ENCODE measurements around the gene AGAP1.

Gene AGAP1

DNA sequence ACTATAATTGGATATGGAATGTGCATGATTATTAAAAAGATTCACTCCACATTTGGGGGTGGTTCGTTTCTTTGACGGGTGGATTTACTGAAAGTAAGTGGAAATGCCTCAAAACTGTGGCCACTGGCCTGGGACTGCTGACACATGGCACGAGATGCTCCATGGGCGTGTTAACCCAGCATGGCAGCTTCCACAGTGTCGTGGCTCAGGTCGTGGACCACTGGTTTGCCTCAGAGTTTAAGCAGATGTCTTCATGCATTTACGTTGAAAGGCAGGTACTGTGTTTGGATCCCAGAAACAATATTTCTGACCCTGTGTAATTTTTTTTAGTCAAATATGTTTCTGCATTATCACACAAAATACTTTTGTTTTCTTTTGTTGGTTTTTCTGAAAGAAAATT is 432.4 kb downstream of the AGAP1 start:
- Histone ChIP-seq H3K27me3 (replicated peaks) (no peaks in the 10 kb centered on the region), H3K4me3 (ENCODE audit: low read depth, low read length) (no peak overlapping the region), H3K36me3 (replicated peaks) (no peaks in the 10 kb centered on the region), H3K27ac (no peak overlapping the region)
- no peak for DNase-seq
- in situ Hi-C loops (cut with HindIII; ENCODE audit: low pct_ligation_motif_present, low sequenced_read_pairs) = no loop called here
- TF ChIP-seq CTCF (IDR thresholded peaks at IDR 0.05; ENCODE audit: low read depth, low read length, missing control alignments) = no peak

DNA sequence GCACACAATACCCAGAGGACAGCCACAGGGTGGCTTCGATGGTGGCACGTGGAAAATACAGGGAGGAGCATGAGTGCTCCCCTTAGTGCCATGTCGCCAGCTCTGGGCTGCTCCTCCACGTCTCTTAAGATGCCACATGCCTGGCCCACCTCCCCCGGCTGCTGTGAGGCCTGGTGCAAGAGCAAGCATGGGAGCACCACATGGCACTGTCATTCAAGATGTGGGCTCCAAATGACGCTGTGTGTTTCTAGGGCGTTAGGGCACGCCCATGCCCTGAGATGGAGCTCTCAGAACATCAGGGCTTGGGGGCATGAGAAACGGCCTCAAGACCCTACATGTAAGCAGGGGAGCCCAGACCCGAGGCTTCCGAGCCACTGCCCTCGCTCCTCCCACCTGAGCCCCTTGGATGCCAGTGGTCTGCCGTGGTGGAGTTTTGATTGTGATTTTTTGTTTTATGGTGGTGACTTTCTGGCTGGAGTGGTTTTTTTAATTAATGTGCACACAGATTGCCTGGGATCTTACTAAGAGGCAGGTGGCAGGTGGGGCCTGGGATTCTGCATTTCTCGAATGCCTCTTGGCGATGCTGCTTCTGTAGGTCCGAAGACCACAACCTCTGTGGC is 435.0 kb downstream of the AGAP1 start:
- no peak overlapping the region for H3K4me3 ChIP-seq (ENCODE audit: low read depth, low read length)
- H3K27me3 ChIP-seq (replicated peaks) = no peaks in the 10 kb centered on the region
- no peaks in the 10 kb centered on the region for H3K36me3 ChIP-seq (replicated peaks)
- DNase-seq = no peak
- TF ChIP-seq CTCF (IDR thresholded peaks at IDR 0.05; ENCODE audit: low read depth, low read length, missing control alignments) = no peak
- H3K27ac ChIP-seq = no peak overlapping the region
- in situ Hi-C loops (cut with HindIII; ENCODE audit: low pct_ligation_motif_present, low sequenced_read_pairs) = no loop called here

DNA sequence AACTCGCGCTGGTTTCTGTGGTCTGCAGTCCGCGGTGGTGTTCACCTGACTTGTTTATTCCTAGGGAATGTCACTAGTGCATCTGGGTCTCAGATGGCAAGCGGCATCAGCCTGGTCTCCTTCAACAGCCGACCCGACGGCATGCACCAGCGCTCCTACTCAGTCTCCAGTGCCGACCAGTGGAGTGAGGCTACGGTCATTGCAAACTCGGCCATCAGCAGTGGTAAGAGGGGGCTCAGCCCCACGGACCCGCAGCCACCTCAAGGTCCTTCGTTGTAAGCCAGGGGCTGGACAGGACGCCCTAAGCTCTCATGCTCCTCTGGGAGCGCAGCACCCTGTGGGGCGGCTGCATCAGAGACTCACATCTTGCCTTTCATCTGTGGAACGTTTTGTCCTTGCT is 436.9 kb downstream of the AGAP1 start:
- Histone ChIP-seq H3K27me3 (replicated peaks) (no peaks in the 10 kb centered on the region), H3K36me3 (replicated peaks) (no peaks in the 10 kb centered on the region), H3K4me3 (ENCODE audit: low read depth, low read length) (no peak overlapping the region), H3K27ac (no peak overlapping the region)
- DNase-seq = no peak
- TF ChIP-seq CTCF (IDR thresholded peaks at IDR 0.05; ENCODE audit: low read depth, low read length, missing control alignments) = no peak
- in situ Hi-C loops (cut with HindIII; ENCODE audit: low pct_ligation_motif_present, low sequenced_read_pairs) = no loop called here

DNA sequence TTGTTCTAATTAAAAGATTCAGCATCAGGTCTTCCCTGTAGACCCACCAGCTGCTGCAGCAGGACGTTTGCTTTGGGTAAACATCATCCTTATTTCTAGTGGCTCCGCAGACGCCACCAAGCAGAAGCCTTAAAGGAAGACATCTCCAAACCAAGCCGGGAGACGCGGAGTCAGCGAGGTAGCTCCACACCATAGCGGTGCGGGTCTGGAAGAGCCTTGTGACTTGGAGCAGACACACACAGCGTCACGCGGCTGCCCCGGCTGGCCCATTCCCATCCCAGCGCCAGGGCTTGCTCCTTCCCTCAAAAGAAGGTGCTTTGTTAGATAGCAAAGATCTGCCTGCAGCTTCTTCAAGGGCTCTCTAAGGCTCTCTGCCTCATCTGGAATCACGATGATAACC is 437.8 kb downstream of the AGAP1 start:
- Histone ChIP-seq H3K4me3 (ENCODE audit: low read depth, low read length) (no peak overlapping the region), H3K36me3 (replicated peaks) (no peaks in the 10 kb centered on the region), H3K27me3 (replicated peaks) (no peaks in the 10 kb centered on the region), H3K27ac (no peak overlapping the region)
- DNase-seq = no peak
- TF ChIP-seq CTCF (IDR thresholded peaks at IDR 0.05; ENCODE audit: low read depth, low read length, missing control alignments) = no peak
- in situ Hi-C loops (cut with HindIII; ENCODE audit: low pct_ligation_motif_present, low sequenced_read_pairs) = no loop called here

GRCh38 chr2:235934059-235934773 is 440.4 kb downstream of the AGAP1 start:
- no peak for DNase-seq
- Histone ChIP-seq H3K27ac (no peak overlapping the region), H3K27me3 (replicated peaks) (no peaks in the 10 kb centered on the region), H3K36me3 (replicated peaks) (no peaks in the 10 kb centered on the region), H3K4me3 (ENCODE audit: low read depth, low read length) (no peak overlapping the region)
- in situ Hi-C loops (cut with HindIII; ENCODE audit: low pct_ligation_motif_present, low sequenced_read_pairs) = no loop called here
- no peak for TF ChIP-seq CTCF (IDR thresholded peaks at IDR 0.05; ENCODE audit: low read depth, low read length, missing control alignments)

Data from brain microvascular endothelial cell (primary cell).